Cardiac fibroblast (primary cell): ENCODE measurements around the gene RBM47.
"Not testable (repeated sequence)": the region's sequence is repeated elsewhere in the genome, so short reads cannot be mapped to it uniquely, and the experiment has no call there.

Experiments used
- DNase-seq, 2 donors: peaks; one replicate each; pipeline versions ENCODE4 v3.0.0 to v3.0.0-alpha.2; 2010; ENCODE audit warnings: low read depth in 2 of 2
- H3K4me3 ChIP-seq, 2 donors: replicated peaks in 1 of 2; 1 replicate in 1 of 2; 2 replicates in 1 of 2; pipeline ENCODE4 v1.5.1; 2011; ENCODE audit warnings: low read depth in 2 of 2, low read length in 2 of 2, mild to moderate bottlenecking in 2 of 2, moderate library complexity in 1 of 2
- TF ChIP-seq, protein P1 (sequence below): IDR thresholded peaks from one replicate; pipeline ENCODE4 v1.5.1; 2011; ENCODE audit warnings: low read depth, mild to moderate bottlenecking, low read length, inconsistent platforms

Gene RBM47

DNA sequence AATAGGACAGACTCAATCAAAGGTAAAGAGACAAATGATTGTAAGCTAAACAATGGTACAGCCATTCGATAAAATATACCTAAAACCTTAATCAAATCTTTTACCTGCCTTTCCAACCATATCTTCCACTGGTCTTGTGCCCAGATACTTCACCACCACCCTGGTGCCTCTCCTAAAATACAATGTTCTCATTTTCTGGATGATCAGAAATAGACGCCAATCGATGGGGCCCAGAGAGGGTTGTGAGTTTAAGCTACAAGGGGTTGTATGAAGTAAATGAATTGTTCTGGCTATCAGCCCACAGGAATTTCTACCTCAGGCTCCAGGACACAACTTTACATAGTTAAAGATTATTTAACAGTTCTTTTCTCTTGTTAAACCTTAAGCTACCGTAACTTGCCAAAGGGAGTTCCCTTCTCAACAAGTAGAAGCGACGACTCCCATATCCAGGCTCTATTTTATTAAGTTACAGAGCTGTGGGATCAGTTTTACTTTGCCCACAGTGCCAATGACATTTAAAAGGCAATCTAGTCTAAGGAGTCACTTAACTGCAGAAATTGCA, 195.5 kb downstream of the RBM47 start:
- TF ChIP-seq, protein P1, sequence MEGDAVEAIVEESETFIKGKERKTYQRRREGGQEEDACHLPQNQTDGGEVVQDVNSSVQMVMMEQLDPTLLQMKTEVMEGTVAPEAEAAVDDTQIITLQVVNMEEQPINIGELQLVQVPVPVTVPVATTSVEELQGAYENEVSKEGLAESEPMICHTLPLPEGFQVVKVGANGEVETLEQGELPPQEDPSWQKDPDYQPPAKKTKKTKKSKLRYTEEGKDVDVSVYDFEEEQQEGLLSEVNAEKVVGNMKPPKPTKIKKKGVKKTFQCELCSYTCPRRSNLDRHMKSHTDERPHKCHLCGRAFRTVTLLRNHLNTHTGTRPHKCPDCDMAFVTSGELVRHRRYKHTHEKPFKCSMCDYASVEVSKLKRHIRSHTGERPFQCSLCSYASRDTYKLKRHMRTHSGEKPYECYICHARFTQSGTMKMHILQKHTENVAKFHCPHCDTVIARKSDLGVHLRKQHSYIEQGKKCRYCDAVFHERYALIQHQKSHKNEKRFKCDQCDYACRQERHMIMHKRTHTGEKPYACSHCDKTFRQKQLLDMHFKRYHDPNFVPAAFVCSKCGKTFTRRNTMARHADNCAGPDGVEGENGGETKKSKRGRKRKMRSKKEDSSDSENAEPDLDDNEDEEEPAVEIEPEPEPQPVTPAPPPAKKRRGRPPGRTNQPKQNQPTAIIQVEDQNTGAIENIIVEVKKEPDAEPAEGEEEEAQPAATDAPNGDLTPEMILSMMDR = no peak
- DNase-seq = no peak
- no peak overlapping the region for H3K4me3 ChIP-seq

DNA sequence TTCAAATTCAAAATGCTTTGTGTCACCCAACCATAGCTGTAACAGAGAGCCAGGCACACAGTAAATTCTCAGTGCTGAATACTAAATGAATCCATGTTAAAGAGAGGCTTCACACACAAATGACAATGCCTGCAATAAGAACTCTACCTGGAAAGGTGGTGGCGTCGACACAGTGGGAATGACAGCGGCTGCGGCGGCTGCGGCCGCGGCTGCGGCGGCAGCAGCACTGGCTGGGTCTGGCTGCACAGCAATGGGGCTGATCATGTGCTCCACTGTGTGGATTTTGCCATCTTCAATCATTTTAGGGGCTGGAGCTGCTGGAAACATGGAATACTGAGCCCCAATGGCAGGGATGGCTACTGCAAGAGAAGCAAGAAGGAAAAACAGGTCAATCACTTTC, 197.2 kb downstream of the RBM47 start:
- no peak for DNase-seq
- TF ChIP-seq, protein P1 = no peak
- no peak overlapping the region for H3K4me3 ChIP-seq

DNA sequence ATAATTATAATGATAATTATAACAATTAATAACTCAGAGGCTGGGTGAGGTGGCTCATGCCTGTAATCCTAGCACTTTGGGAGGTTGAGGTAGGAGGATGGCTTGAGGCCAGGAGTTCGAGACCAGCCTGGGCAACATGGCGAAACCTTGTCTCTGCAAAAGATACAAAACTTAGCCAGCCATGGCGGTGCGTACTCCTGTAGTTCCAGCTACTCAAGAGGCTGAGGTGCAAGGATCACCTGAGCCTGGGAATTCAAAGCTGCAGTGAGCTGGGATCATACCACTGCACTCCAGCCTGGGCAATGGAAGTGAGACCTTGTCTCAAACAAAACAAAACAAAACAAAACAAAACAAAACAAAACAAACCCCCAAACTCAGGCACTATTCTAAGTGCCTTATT, 201.8 kb downstream of the RBM47 start:
- H3K4me3 ChIP-seq, DNase-seq: not testable (repeated sequence)

DNA sequence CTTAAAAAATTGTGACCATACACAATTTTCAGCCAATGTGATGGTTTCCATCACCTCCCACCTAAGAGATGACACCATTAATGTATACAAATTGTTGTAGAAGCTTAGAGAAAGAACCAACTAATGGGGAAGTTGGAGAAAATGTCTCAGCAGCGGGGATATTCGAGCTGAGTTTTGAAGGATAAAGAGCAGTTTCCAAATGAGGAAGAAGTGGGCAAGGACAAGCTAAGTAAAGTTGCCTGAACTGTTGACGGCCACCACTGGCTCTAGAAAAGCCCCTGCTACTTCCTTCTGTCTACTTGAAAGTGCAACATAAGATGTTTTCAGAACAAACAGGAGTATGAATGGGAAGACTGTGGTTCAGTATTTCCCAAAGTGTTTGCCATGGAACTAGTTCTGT, 202.5 kb downstream of the RBM47 start:
- no peak overlapping the region for H3K4me3 ChIP-seq
- TF ChIP-seq, protein P1 = no peak
- DNase-seq = no peak

DNA sequence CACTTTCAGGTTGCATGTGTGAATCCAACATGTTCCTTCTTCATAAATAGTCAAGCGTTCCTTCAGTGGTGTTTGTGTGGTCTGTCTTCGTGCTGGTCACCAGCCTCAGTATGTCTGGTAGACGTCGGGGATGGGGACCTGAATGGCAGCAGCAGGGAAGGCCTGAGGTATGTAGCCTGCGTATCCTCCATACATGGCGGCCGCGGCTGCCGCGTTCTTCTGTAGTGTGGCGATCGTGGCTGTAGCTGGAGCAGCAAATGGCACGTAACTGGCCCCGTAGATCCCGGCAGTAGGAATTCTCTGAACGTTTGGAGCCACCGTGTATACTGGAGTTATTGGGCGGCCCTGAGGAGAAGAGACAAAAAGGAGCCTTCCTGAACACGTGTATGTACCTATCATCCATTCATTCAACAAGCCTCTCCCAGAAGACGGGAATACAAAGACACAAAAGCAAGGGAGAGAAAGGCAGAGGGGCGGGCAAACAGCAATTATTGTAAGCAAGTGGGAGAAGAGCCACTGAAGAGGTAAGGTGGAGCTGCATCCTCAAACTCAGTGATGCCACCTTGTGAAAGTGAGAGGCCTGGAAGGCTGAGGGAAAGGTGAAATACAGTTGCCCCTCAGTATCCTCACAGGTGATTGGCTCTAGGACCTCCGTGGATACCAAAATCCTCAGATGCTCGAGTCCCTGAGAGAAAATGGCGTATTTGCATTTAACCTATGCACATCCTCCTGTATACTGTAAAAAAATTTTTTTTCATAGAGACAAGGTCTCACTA, 203.7 kb downstream of the RBM47 start:
- no peak overlapping the region for H3K4me3 ChIP-seq
- TF ChIP-seq, protein P1 = no peak
- no peak for DNase-seq

DNA sequence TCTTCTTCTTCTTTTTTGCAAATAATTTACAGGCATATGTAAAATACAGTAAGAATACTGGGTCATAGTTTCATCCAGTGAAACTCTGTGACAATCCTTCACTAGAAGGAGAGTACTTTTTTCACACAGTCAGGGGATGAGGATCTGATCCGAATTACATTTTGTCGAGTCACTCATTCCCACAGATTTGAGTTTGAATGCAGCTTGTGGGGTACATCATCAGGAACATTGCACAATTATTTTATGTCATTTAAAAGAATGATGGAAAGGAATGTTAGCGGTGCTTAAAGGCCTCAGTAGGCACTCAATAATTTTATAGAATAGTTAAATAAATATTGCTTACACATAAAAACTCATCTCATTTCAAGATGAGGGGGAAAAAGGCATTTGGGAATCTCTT, 205.9 kb downstream of the RBM47 start:
- peak; percentile 49 to 58 for DNase-seq

More for the DNA sequence above, 205.9 kb downstream of the RBM47 start:
- H3K4me3 ChIP-seq = no peak overlapping the region
- TF ChIP-seq, protein P1 = no peak
